HCT116 (cell line): ENCODE results near the gene HOXB7.

Source experiments
- POLR2A ChIP-seq: IDR thresholded peaks from 2 replicates; pipeline ENCODE4 v1.7.0; 2011; ENCODE audit warnings: borderline replicate concordance; ENCODE audit not compliant: insufficient read depth, insufficient read length; ENCODE audit errors: extremely low read depth
- POLR2AphosphoS5 ChIP-seq: IDR thresholded peaks from 2 replicates; pipeline ENCODE4 v1.6.1; 2011; ENCODE audit warnings: mild to moderate bottlenecking, low read depth, low read length, moderate library complexity
- SRF ChIP-seq: IDR thresholded peaks from 2 replicates; pipeline ENCODE4 v1.6.1; 2012; ENCODE audit warnings: low read depth
- TF ChIP-seq, protein P1 (sequence below), 3 experiments: fragments of 200-600 bp in 1 of 3; sonication (generic) in 1 of 3; IDR thresholded peaks in 2 of 3; conservative IDR thresholded peaks in 1 of 3; 2 replicates each; pipeline ENCODE4 v1.5.1; 2012 to 2017; ENCODE audit warnings: low read depth in 2 of 3, low read length in 2 of 3, antibody characterized with exemption in 1 of 3, borderline replicate concordance in 1 of 3, control low read depth in 1 of 3, mild to moderate bottlenecking in 1 of 3, mixed read lengths in 1 of 3, mixed run types in 1 of 3, moderate library complexity in 1 of 3; ENCODE audit not compliant: insufficient read depth in 1 of 3

DNA sequence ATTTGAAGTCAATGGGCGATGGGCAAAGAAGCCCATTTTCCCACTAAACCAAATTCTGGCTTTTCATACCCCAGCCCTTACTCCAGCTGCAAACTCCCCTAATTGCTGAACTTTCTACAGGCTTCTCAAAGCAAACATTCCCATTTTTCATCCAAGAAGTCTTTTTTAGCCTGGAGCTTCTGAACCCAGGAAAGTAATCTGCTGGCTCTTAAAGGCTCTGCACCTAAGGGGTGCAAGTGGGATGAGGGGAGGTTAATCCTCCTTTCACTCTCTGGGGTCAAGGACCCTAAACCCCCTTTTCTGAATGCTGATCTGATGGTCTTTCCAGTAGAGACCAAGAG lies 2.4 kb downstream of the HOXB7 start:
- TF ChIP-seq, protein P1, sequence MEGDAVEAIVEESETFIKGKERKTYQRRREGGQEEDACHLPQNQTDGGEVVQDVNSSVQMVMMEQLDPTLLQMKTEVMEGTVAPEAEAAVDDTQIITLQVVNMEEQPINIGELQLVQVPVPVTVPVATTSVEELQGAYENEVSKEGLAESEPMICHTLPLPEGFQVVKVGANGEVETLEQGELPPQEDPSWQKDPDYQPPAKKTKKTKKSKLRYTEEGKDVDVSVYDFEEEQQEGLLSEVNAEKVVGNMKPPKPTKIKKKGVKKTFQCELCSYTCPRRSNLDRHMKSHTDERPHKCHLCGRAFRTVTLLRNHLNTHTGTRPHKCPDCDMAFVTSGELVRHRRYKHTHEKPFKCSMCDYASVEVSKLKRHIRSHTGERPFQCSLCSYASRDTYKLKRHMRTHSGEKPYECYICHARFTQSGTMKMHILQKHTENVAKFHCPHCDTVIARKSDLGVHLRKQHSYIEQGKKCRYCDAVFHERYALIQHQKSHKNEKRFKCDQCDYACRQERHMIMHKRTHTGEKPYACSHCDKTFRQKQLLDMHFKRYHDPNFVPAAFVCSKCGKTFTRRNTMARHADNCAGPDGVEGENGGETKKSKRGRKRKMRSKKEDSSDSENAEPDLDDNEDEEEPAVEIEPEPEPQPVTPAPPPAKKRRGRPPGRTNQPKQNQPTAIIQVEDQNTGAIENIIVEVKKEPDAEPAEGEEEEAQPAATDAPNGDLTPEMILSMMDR (IDR thresholded peaks at IDR 0.05 in 2 of 3, conservative IDR thresholded peaks at IDR 0.05 in 1 of 3; ENCODE audit: borderline replicate concordance in 1 of 3, insufficient read depth in 1 of 3, low read depth in 2 of 3, low read length in 2 of 3) = no peak
- no peak for TF ChIP-seq POLR2AphosphoS5
- TF ChIP-seq SRF = no peak
- TF ChIP-seq POLR2A = no peak
